Upper lobe of left lung (tissue), 4 donors: ENCODE results near the gene BCOR.

Source experiments
- CTCF ChIP-seq, 6 experiments: fragments of 450-650 bp in 4 of 6; fragments of 200-600 bp in 2 of 6; sonication (generic) in 2 of 6; IDR thresholded peaks; one replicate each; pipeline ENCODE4 v1.5.1; 2016 to 2019; ENCODE audit warnings: antibody characterized with exemption in 6 of 6
- EP300 ChIP-seq, 4 donors: sonication (generic); formaldehyde crosslinking; IDR thresholded peaks; one replicate each; pipeline ENCODE4 v1.5.1; 2017; ENCODE audit warnings: antibody characterized with exemption in 4 of 4, control low read depth in 2 of 4
- POLR2AphosphoS5 ChIP-seq, 2 donors: sonication (generic); formaldehyde crosslinking; IDR thresholded peaks; one replicate each; pipeline ENCODE4 v1.5.1; 2017; ENCODE audit warnings: antibody characterized with exemption in 2 of 2

- TF ChIP-seq CTCF (IDR thresholded peaks at IDR 0.05): no peak
- no peak for TF ChIP-seq POLR2AphosphoS5 (IDR thresholded peaks at IDR 0.05)
- TF ChIP-seq EP300 (IDR thresholded peaks at IDR 0.05): no peak
Observed at GRCh38 chrX:40100141-40100536, 2.4 kb upstream of the BCOR start.
